GM12873 (cell line): ENCODE results near the gene PIGV.

Source experiments
- CTCF ChIP-seq: IDR thresholded peaks from 2 replicates; pipeline ENCODE4 v1.5.1; 2012; ENCODE audit warnings: low read depth, mild to moderate bottlenecking, moderate library complexity, low read length, control low read depth; ENCODE audit not compliant: insufficient read depth; ENCODE audit errors: missing control alignments

The PIGV gene

GRCh38 chr1:26839339-26839722 is 51.6 kb downstream of the PIGV start:
- TF ChIP-seq CTCF: no peak

- TF ChIP-seq CTCF: no peak
Measured at GRCh38 chr1:26839779-26840178, 52.0 kb downstream of the PIGV start.

DNA sequence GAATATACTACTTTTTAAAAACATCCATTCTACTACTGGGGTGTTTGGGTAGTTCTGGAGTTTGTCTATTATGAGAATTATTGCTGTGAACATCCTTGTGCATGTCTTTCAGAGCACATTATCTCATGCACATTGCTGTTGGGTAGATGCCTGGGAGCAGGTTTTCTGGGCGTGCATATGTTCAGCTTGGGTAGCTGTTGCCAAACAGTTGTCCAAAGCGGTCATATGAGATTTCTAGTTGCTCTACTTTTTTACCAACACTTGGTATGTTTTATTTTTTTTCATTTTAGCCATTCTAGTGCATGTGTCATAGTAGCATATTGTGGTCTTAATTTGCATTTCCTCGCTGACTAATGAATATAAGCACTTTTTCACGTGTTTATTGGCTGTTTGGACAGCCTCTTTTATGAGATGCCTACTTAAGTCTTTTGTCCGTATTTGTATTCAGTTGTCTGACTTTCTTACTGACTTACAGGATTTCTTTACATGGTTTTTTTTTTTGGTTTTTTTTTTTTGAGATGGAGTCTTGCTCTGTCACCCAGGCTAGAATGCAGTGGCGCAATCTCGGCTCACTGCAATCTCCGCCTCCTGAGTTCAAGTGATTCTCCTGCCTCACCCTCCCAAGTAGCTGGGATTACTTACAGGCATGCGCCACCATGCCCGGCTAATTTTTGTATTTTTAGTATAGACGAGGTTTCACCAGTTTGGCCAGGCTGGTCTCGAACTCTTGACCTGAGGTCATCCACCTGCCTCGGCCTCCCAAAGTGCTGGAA is 56.9 kb downstream of the PIGV start:
- no peak for TF ChIP-seq CTCF
